Neural cell (in vitro differentiated cells): ENCODE measurements around the gene CLCN3. TPM values are rescaled to one million over a fixed set of nuclear protein-coding genes. Genes with fewer than 3 reads are reported as not detected.

Experiments
- H2AFZ ChIP-seq: fragments of 200-600, 300-800 bp; sonication (generic), shearing (Covaris generic); 2 replicates; pipeline ENCODE4 v1.6.0; 2014; ENCODE audit warnings: low read depth, mild to moderate bottlenecking, antibody characterized with exemption, low read length, moderate library complexity
- H3F3A ChIP-seq: fragments of 200-600 bp; shearing (Covaris generic); 2 replicates; pipeline ENCODE4 v1.6.1; 2016; ENCODE audit warnings: mild to moderate bottlenecking, moderate library complexity, mixed read lengths, antibody characterized with exemption, low read length; ENCODE audit not compliant: insufficient read depth, poor library complexity, severe bottlenecking
- H3K27ac ChIP-seq: fragments of 200-600, 300-800 bp; sonication (generic), shearing (Covaris generic); 2 replicates; pipeline ENCODE4 v1.5.1; 2014; ENCODE audit warnings: mild to moderate bottlenecking, low read length, moderate library complexity
- H3K27me3 ChIP-seq: fragments of 300-800, 200-600 bp; sonication (generic), shearing (Covaris generic); 2 replicates; pipeline ENCODE4 v1.6.0; 2014; ENCODE audit warnings: mild to moderate bottlenecking, low read depth, low read length, moderate library complexity; ENCODE audit not compliant: insufficient read depth
- H3K36me3 ChIP-seq: fragments of 300-800, 200-600 bp; sonication (generic), shearing (Covaris generic); 2 replicates; pipeline ENCODE4 v1.5.1; 2014; ENCODE audit warnings: mild to moderate bottlenecking, antibody characterized with exemption, low read length, moderate library complexity; ENCODE audit not compliant: insufficient read depth
- H3K4me2 ChIP-seq: fragments of 300-800, 200-600 bp; sonication (generic), shearing (Covaris generic); 2 replicates; pipeline ENCODE4 v1.6.0; 2014; ENCODE audit warnings: mild to moderate bottlenecking, low read length
- H3K4me3 ChIP-seq: fragments of 300-800, 200-600 bp; sonication (generic), shearing (Covaris generic); 2 replicates; pipeline ENCODE4 v1.5.1; 2014; ENCODE audit warnings: mild to moderate bottlenecking, low read length, moderate library complexity
- H3K79me2 ChIP-seq: fragments of 200-600 bp; shearing (Covaris generic); replicated peaks from 2 replicates; pipeline ENCODE4 v1.6.0; 2014; ENCODE audit warnings: mild to moderate bottlenecking, low read length, moderate library complexity; ENCODE audit not compliant: insufficient read depth
- H3K9ac ChIP-seq: fragments of 300-800, 200-600 bp; sonication (generic), shearing (Covaris generic); 2 replicates; pipeline ENCODE4 v1.6.1; 2016; ENCODE audit warnings: mild to moderate bottlenecking, low read length, mixed read lengths
- H3K9me2 ChIP-seq: fragments of 200-600 bp; shearing (Covaris generic); 2 replicates; pipeline ENCODE4 v1.6.1; 2016; ENCODE audit warnings: mild to moderate bottlenecking, low read length, mixed read lengths; ENCODE audit not compliant: insufficient read depth
- H3K9me3 ChIP-seq: fragments of 200-600, 300-800 bp; sonication (generic), shearing (Covaris generic); 2 replicates; pipeline ENCODE4 v1.6.1; 2016; ENCODE audit warnings: mild to moderate bottlenecking, mixed run types, low read length, moderate library complexity, mixed read lengths
- H4K20me1 ChIP-seq: fragments of 200-600 bp; shearing (Covaris generic); 2 replicates; pipeline ENCODE4 v1.6.1; 2016; ENCODE audit warnings: mild to moderate bottlenecking, mixed run types; ENCODE audit not compliant: insufficient read depth
- EP300 ChIP-seq: fragments of 450-650 bp; conservative IDR thresholded peaks from 2 replicates; pipeline ENCODE4 v1.6.1; 2014; ENCODE audit warnings: antibody characterized with exemption, mild to moderate bottlenecking, moderate library complexity; ENCODE audit not compliant: poor library complexity, severe bottlenecking
- EZH2 ChIP-seq: fragments of 200-600, 300-800 bp; shearing (Covaris generic), sonication (generic); IDR thresholded peaks from 2 replicates; pipeline ENCODE4 v1.6.1; 2014; ENCODE audit warnings: antibody characterized with exemption, low read length, borderline replicate concordance, mild to moderate bottlenecking; ENCODE audit not compliant: insufficient read depth, poor library complexity, severe bottlenecking
- MXI1 ChIP-seq: fragments of 450-650 bp; conservative IDR thresholded peaks from 2 replicates; pipeline ENCODE4 v1.6.1; 2014; ENCODE audit warnings: antibody characterized with exemption, mild to moderate bottlenecking; ENCODE audit not compliant: poor library complexity, severe bottlenecking
- POLR2AphosphoS5 ChIP-seq: IDR thresholded peaks from 2 replicates; pipeline ENCODE4 v1.6.1; 2012
- RAD21 ChIP-seq: fragments of 450-650 bp; conservative IDR thresholded peaks from 2 replicates; pipeline ENCODE4 v1.6.1; 2014; ENCODE audit warnings: antibody characterized with exemption, mild to moderate bottlenecking, moderate library complexity
- SMC3 ChIP-seq: fragments of 450-650 bp; conservative IDR thresholded peaks from 2 replicates; pipeline ENCODE4 v1.6.1; 2014; ENCODE audit warnings: antibody characterized with exemption, mild to moderate bottlenecking, moderate library complexity; ENCODE audit not compliant: poor library complexity
- TAF1 ChIP-seq: IDR thresholded peaks from 2 replicates; pipeline ENCODE4 v1.6.1; 2012; ENCODE audit warnings: low read depth
- polyA plus RNA-seq: library from polyadenylated mRNA; depleted of rRNA; stranded (reverse); fragments of >200 nt; gene quantifications from 2 replicates; pipeline ENCODE4 v1.2.3, GENCODE V29; 2014
- TF ChIP-seq, protein P1 (sequence below): fragments of 450-650 bp; IDR thresholded peaks from 2 replicates; pipeline ENCODE4 v1.5.1; 2014; ENCODE audit warnings: antibody characterized with exemption, mild to moderate bottlenecking, moderate library complexity; ENCODE audit not compliant: poor library complexity, severe bottlenecking
- TF ChIP-seq, protein P2 (sequence below): IDR thresholded peaks from 2 replicates; pipeline ENCODE4 v1.6.1; 2012; ENCODE audit warnings: borderline replicate concordance

The CLCN3 gene
- polyA plus RNA-seq, 1 donor from 2014 or later: 68.3 TPM

DNA sequence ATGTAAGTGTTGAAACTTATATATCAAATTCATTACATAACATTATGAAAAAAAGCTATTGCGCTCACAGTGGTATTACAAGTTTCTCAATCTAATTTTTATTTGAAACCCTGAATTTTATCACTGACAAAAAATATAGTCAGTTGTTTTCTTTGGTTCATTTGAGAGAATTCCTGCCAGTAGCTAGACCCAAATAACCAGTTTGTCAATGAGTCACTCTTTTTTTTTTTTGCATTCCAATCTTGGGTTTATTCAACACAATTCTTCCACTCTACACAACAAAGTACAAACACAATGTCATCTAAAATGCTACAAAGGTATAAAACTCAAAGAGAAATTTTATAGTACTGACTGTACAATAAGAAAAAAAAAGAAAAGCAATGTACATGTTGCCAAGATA lies 124.2 kb downstream of the CLCN3 start:
- Histone ChIP-seq H3K79me2 (no peaks in the 10 kb centered on the region), H3K4me2 (no peak overlapping the region), H3K9me2 (no peaks in the 10 kb centered on the region), H3K9ac (no peak overlapping the region), H3K9me3 (no peaks in the 10 kb centered on the region), H2AFZ (no peak overlapping the region), H3K4me3 (no peak overlapping the region), H4K20me1 (no peaks in the 10 kb centered on the region), H3K27ac (no peak overlapping the region), H3F3A (no peaks in the 10 kb centered on the region), H3K36me3 (no peaks in the 10 kb centered on the region), H3K27me3 (no peaks in the 10 kb centered on the region)
- TF ChIP-seq TAF1 (no peak), EP300 (no peak), RAD21 (no peak), MXI1 (no peak), EZH2 (no peak), SMC3 (no peak), POLR2AphosphoS5 (no peak)
- TF ChIP-seq, protein P1, sequence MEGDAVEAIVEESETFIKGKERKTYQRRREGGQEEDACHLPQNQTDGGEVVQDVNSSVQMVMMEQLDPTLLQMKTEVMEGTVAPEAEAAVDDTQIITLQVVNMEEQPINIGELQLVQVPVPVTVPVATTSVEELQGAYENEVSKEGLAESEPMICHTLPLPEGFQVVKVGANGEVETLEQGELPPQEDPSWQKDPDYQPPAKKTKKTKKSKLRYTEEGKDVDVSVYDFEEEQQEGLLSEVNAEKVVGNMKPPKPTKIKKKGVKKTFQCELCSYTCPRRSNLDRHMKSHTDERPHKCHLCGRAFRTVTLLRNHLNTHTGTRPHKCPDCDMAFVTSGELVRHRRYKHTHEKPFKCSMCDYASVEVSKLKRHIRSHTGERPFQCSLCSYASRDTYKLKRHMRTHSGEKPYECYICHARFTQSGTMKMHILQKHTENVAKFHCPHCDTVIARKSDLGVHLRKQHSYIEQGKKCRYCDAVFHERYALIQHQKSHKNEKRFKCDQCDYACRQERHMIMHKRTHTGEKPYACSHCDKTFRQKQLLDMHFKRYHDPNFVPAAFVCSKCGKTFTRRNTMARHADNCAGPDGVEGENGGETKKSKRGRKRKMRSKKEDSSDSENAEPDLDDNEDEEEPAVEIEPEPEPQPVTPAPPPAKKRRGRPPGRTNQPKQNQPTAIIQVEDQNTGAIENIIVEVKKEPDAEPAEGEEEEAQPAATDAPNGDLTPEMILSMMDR: no peak
- TF ChIP-seq, protein P2, sequence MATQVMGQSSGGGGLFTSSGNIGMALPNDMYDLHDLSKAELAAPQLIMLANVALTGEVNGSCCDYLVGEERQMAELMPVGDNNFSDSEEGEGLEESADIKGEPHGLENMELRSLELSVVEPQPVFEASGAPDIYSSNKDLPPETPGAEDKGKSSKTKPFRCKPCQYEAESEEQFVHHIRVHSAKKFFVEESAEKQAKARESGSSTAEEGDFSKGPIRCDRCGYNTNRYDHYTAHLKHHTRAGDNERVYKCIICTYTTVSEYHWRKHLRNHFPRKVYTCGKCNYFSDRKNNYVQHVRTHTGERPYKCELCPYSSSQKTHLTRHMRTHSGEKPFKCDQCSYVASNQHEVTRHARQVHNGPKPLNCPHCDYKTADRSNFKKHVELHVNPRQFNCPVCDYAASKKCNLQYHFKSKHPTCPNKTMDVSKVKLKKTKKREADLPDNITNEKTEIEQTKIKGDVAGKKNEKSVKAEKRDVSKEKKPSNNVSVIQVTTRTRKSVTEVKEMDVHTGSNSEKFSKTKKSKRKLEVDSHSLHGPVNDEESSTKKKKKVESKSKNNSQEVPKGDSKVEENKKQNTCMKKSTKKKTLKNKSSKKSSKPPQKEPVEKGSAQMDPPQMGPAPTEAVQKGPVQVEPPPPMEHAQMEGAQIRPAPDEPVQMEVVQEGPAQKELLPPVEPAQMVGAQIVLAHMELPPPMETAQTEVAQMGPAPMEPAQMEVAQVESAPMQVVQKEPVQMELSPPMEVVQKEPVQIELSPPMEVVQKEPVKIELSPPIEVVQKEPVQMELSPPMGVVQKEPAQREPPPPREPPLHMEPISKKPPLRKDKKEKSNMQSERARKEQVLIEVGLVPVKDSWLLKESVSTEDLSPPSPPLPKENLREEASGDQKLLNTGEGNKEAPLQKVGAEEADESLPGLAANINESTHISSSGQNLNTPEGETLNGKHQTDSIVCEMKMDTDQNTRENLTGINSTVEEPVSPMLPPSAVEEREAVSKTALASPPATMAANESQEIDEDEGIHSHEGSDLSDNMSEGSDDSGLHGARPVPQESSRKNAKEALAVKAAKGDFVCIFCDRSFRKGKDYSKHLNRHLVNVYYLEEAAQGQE: no peak

DNA sequence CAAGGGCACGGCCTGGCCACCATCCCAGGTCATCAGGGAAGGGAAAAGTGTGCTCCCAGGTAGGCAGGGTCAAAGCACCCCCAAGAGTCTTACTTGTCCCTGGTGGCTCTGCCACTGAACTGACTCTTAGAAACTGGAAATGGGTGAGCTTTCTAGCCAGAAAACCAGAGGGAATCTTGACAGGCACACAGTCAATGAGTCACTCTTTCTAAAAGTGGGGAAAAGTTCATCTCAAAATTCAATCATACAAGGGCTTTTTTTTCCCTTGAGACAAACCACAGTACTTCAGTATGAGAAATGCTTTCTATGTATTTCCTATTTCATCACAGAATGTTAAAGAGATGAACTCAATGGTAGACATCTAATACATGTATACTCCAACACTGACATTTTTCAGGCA lies 124.9 kb downstream of the CLCN3 start:
- no peak overlapping the region for H3K4me2 ChIP-seq

More for the DNA sequence above, 124.9 kb downstream of the CLCN3 start:
- no peaks in the 10 kb centered on the region for H3K36me3 ChIP-seq
- no peak overlapping the region for H3K27ac ChIP-seq
- no peaks in the 10 kb centered on the region for H3F3A ChIP-seq
- TF ChIP-seq EP300 (no peak), POLR2AphosphoS5 (no peak)
- TF ChIP-seq, protein P1: no peak
- H3K79me2 ChIP-seq: no peaks in the 10 kb centered on the region
- no peaks in the 10 kb centered on the region for H3K27me3 ChIP-seq
- no peaks in the 10 kb centered on the region for H4K20me1 ChIP-seq
- no peaks in the 10 kb centered on the region for H3K9me2 ChIP-seq
- H2AFZ ChIP-seq: no peak overlapping the region
- no peak overlapping the region for H3K9ac ChIP-seq
- H3K9me3 ChIP-seq: no peaks in the 10 kb centered on the region
- H3K4me3 ChIP-seq: no peak overlapping the region
